Measurements from ENCODE around the gene PRXL2A. TPM values are rescaled to one million over a fixed set of nuclear protein-coding genes. Genes with fewer than 3 reads are reported as not detected.

PRXL2A gene
- total RNA-seq, 4 donors from 2014 or later: 15.4 to 26.6 (median 25.5) TPM

GRCh38 chr10:80390740-80391139 is 17.6 kb upstream of the PRXL2A start:
- WGBS: 83% methylated on average over 9 of the region's 9 CpGs
- no peaks in the 10 kb centered on the region for H3K9me3 ChIP-seq
- H3K4me3 ChIP-seq: no peak overlapping the region
- DNase-seq (ENCODE audit: extremely low spot score): no peak
- intact Hi-C loops (cut with DNase I): no loop called here
- H3K4me1 ChIP-seq: peaks cover 4 to 12% (median 8%) of the 10 kb centered on the region in 4 donors
- H3K27ac ChIP-seq (replicated peaks in 1 of 4): no peak overlapping the region
- no peaks in the 10 kb centered on the region for H3K36me3 ChIP-seq
- TF ChIP-seq CTCF (IDR thresholded peaks at IDR 0.05): no peak
- TF ChIP-seq POLR2A (IDR thresholded peaks at IDR 0.05; ENCODE audit: low read depth): no peak
- peaks cover 0 to 5% (median 0%) of the 10 kb centered on the region in 4 donors for H3K27me3 ChIP-seq

GRCh38 chr10:80392250-80392649 is 16.1 kb upstream of the PRXL2A start:
- 85% methylated on average over 6 of the region's 6 CpGs for WGBS
- H3K4me3 ChIP-seq: no peak overlapping the region
- TF ChIP-seq POLR2AphosphoS5 (IDR thresholded peaks at IDR 0.05): no peak
- no peak for DNase-seq (ENCODE audit: extremely low spot score)
- no peaks in the 10 kb centered on the region for H3K9me3 ChIP-seq
- no peak overlapping the region for H3K27ac ChIP-seq (replicated peaks in 1 of 4)
- H3K27me3 ChIP-seq: peaks cover 0 to 5% (median 0%) of the 10 kb centered on the region in 4 donors
- intact Hi-C loops (cut with DNase I): no loop called here
- peaks cover 4 to 12% (median 6%) of the 10 kb centered on the region in 4 donors for H3K4me1 ChIP-seq
- H3K36me3 ChIP-seq: no peaks in the 10 kb centered on the region

- H3K27me3 ChIP-seq: peaks cover 0 to 5% (median 0%) of the 10 kb centered on the region in 4 donors
- no peaks in the 10 kb centered on the region for H3K36me3 ChIP-seq
- H3K27ac ChIP-seq (replicated peaks in 1 of 4): no peak overlapping the region
- WGBS: 69% methylated on average over 2 of the region's 2 CpGs
- no peaks in the 10 kb centered on the region for H3K9me3 ChIP-seq
- DNase-seq (ENCODE audit: extremely low spot score): no peak
- no peaks in the 10 kb centered on the region for H3K4me1 ChIP-seq
- no peak overlapping the region for H3K4me3 ChIP-seq
- TF ChIP-seq CTCF (IDR thresholded peaks at IDR 0.05): no peak
- no peak for TF ChIP-seq EP300 (IDR thresholded peaks at IDR 0.05)
- no peak for TF ChIP-seq POLR2AphosphoS5 (IDR thresholded peaks at IDR 0.05)
- TF ChIP-seq POLR2A (IDR thresholded peaks at IDR 0.05; ENCODE audit: low read depth): no peak
- intact Hi-C loops (cut with DNase I): no loop called here
These were observed 13.9 kb upstream of the PRXL2A start for GRCh38 chr10:80394358-80394916.

GRCh38 chr10:80397014-80397413 is 11.3 kb upstream of the PRXL2A start:
- TF ChIP-seq POLR2AphosphoS5 (IDR thresholded peaks at IDR 0.05): no peak
- TF ChIP-seq EP300 (IDR thresholded peaks at IDR 0.05): no peak
- no peak for TF ChIP-seq CTCF (IDR thresholded peaks at IDR 0.05)
- TF ChIP-seq POLR2A (IDR thresholded peaks at IDR 0.05; ENCODE audit: low read depth): no peak
- Histone ChIP-seq H3K9me3 (no peaks in the 10 kb centered on the region), H3K27ac (replicated peaks in 1 of 4) (no peak overlapping the region), H3K27me3 (peaks cover 0 to 5% (median 0%) of the 10 kb centered on the region in 4 donors), H3K4me3 (no peak overlapping the region), H3K4me1 (no peaks in the 10 kb centered on the region), H3K36me3 (no peaks in the 10 kb centered on the region)
- intact Hi-C loops (cut with DNase I): no loop called here
- no peak for DNase-seq (ENCODE audit: extremely low spot score)
- WGBS: 94% methylated on average over 2 of the region's 2 CpGs

GRCh38 chr10:80400136-80400804 is 8.1 kb upstream of the PRXL2A start:
- Histone ChIP-seq H3K4me1 (no peaks in the 10 kb centered on the region), H3K27me3 (peaks cover 0 to under 1% (median 0%) of the 10 kb centered on the region in 4 donors), H3K4me3 (no peak overlapping the region), H3K9me3 (no peaks in the 10 kb centered on the region), H3K27ac (replicated peaks in 1 of 4) (no peak overlapping the region), H3K36me3 (no peaks in the 10 kb centered on the region)
- WGBS: 72% methylated on average over 8 of the region's 8 CpGs
- TF ChIP-seq CTCF (IDR thresholded peaks at IDR 0.05) (no peak), POLR2A (IDR thresholded peaks at IDR 0.05; ENCODE audit: low read depth) (no peak), POLR2AphosphoS5 (IDR thresholded peaks at IDR 0.05) (no peak), EP300 (IDR thresholded peaks at IDR 0.05) (no peak)
- intact Hi-C loops (cut with DNase I): no loop called here
- DNase-seq (ENCODE audit: extremely low spot score): no peak
